LNCAP (cell line): ENCODE results near the gene OR52I2.

Experiments used
- TF ChIP-seq, protein P1 (sequence below): fragments of 450-650 bp; IDR thresholded peaks from 2 replicates; pipeline ENCODE4 v1.5.1; 2017; ENCODE audit warnings: mild to moderate bottlenecking

Gene OR52I2

DNA sequence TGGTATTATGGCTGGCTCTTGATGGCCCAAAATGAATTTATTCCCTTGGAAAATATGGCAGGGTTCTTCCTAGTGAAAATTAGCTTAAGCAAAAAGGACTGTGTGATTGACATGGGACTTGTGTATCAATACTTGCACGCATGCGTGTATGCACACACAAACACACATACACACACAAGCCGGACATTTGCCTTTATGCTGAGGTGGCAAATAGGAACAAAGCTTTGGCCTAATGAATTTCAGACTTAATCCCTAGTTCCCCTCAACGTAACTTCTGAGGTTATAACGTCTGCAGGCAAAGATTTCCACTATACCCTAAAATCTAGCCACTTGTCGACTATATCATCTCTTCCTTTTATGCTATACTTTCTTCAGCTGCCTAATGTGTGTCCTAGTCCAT is 2.9 kb upstream of the OR52I2 start:
- TF ChIP-seq, protein P1, sequence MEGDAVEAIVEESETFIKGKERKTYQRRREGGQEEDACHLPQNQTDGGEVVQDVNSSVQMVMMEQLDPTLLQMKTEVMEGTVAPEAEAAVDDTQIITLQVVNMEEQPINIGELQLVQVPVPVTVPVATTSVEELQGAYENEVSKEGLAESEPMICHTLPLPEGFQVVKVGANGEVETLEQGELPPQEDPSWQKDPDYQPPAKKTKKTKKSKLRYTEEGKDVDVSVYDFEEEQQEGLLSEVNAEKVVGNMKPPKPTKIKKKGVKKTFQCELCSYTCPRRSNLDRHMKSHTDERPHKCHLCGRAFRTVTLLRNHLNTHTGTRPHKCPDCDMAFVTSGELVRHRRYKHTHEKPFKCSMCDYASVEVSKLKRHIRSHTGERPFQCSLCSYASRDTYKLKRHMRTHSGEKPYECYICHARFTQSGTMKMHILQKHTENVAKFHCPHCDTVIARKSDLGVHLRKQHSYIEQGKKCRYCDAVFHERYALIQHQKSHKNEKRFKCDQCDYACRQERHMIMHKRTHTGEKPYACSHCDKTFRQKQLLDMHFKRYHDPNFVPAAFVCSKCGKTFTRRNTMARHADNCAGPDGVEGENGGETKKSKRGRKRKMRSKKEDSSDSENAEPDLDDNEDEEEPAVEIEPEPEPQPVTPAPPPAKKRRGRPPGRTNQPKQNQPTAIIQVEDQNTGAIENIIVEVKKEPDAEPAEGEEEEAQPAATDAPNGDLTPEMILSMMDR = no peak

DNA sequence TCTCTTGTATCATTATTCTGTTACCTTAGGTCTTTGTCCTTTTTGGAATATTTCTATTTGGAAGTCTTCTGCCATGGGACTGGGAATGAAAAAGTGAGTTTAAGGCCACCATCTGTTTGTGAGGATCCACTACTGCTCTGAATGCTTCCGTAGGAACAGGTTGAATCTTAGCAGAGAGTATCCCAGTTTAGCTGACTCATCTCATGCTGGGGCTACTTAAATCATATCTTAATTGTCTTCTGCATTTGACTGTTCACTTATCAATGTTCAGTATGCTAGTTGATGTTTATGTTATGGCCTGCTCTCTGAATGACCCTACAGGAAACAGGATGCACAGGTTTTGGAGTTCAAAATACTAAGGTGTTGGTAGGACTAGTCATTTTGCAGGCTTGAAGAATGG is 1.4 kb upstream of the OR52I2 start:
- TF ChIP-seq, protein P1 = no peak

DNA sequence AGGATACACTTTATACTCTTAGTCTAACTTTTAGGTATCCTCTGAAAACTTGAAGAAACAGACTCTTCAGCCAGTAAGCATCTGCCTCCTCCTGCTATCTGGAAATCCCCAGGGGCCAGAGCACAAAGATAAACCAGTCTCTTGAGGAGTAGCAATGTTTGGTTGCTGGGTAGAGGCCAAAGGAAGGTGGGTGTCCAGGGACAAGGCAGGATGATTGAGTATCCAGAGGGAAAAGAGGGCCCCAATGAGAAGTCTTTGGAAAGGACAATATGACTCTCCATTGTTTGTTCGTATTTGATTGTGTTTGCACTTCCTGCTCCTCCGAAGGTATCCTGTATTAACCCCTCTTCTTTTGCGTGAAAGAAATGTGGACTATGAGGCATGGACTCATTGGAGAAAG is 7.5 kb downstream of the OR52I2 start:
- TF ChIP-seq, protein P1 = no peak

DNA sequence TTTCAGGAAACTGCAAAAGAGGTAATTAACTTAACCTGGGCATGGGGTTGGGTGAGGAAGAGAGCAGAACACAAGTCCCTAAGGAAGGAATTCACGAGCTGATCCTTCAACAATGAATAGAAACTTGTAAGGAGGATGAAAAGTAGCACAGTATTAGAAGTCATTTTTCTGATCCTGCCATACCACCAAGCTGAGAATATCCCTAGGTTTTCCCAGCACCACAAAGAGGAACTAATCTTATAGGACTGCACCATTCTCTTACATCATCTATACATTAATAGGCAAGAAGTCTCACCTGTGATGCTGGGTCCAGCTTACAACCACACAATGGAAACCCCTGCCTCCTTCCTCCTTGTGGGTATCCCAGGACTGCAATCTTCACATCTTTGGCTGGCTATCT is 12.2 kb downstream of the OR52I2 start, which contains the start of gene OR52I1:
Gene OR52I1 (plus strand): TSS at position 301 of the 400 bp plus-strand sequence. CDS start 0 bp downstream, at position 301.
- TF ChIP-seq, protein P1 = no peak

DNA sequence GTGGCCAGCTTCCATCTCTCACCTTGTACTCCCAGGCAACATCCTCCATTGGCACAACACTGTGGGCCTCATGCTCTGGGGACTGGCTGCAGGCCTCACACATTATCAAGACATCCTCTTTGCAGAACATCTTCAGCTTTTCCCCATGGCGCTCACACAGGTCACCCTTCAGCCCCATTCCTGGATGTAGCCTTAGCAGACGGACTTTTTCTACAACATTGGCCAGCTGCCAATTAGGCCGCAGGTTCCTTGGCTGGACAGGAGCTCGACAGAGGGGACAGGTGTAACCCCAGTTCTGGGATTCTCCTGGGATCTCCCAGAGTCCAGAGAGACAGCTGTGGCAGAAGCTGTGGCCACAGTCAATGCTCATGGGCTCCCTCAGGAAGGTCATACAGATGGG is 23.5 kb downstream of the OR52I2 start:
- TF ChIP-seq, protein P1 = no peak

DNA sequence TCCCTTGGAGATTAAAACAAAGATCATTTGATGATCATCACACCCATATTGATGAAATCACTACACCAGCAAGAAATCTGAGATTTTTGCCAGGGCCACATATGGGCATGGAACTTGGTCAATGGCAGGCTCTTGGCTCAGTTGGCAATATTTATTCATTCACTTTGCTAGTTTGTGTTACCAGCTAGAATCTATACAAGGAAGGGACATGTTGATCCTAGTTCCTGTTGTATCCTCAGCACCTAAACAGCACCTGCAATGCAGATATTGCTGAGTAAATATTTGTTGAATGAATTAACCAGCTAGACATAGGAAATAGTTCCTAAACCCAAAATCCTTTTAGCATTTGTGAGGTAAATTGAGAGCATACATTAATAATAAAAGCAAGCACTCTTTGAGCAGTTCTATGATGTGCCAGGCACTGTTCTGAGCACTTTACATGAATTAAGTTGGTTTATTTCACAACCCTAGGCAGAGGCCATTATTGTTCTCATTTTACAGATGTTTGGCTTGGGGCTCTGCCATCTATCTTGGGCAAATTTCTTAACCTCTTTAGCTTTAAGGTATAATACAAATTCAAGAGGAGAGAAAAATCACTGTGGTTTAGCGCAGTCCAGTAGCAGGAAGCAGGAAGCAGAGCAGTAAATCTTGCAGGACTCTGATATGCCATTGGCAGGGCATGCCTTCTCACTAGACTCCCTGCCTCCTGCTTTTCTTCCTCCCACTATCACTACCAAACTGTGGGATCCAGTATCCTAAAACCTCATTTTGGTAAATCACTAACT is 24.9 kb downstream of the OR52I2 start:
- TF ChIP-seq, protein P1 = no peak

DNA sequence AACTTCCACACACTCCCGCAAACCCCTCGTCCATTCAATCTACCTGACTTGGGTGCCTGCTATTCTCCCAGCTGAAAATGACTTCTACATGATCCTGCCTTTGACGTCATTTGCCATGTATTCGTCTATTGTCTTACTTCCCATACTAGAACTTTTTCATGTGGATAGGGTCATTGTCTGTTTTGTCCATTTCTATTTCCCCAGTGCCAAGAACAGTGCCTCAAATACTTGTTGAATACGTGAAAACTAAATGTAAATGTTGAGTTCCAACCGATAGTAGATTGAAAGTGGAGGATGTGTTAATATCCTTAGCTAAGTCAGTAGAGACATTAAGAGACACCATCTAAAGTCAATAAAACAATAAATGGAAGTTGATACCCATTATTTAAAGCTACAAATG is 25.6 kb downstream of the OR52I2 start:
- TF ChIP-seq, protein P1 = no peak
